HG02884 (cell line): ENCODE measurements around the gene PELI1.

Experiments used
- ATAC-seq: cut with Tn5 transposase; IDR thresholded peaks from one replicate; pipeline ENCODE4 v1.9.1; 2021; ENCODE audit warnings: mild to moderate bottlenecking, moderate library complexity; ENCODE audit not compliant: unreplicated experiment

Gene PELI1

DNA sequence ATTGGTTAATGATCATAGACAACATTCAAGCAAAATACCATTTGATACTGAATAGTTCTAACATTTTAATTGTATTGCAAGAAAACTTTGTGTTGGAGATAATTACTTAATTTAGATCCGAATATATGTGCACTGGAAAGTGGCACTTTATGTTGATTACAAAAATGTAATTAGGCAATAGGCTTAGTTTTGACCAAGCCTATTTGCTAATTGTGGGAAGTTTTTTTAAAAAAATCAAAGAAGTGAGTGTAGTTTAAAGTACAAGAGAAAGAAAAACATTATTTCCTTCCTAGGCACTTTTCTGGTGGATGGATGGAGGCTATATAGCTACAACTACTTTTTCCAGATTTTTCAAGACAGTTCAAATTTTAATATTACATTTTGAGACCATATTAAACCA is 18.3 kb upstream of the PELI1 start:
- ATAC-seq, result no peak

DNA sequence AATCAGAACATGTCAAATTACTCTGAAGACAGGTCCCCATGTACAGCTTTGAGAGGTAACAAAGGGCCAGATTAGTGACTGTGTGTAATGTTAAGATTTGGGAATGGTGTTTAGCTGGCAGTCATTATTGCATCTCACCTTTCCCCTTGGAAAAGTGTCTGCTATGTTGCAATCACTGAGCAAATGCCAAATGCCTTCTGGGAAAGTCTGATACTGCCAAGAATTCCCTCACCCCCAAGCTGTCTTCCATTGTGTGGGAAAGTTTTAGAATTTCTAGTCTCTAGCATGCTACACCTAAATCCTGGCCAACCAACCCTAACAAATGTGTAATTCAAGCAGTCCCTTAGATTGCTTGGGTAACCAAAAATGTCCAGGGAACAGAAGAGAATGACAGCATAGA is 13.6 kb upstream of the PELI1 start:
- ATAC-seq, result no peak

- no peak for ATAC-seq
Measured at GRCh38 chr2:64153811-64154210, 9.6 kb upstream of the PELI1 start.

GRCh38 chr2:64151476-64151875 is 7.3 kb upstream of the PELI1 start:
- no peak for ATAC-seq

DNA sequence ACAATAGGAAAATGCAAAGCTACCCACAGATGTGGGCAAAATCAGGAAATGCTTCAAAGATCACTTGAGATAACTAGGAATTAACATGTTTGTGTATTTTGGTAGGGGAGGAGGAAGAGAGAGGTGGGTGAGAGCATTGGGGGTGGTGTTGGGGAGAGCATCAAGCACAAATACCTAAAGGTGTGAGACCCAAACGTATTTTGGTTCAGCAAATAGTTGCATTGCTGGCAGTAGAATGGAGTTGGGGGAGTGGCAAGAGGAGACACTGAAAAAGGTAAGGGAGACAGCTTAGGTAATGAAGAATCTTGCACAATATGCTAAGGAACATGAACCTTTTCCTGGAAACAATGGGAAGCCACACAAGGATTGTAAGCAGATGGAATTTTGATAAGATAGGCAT is 1.5 kb upstream of the PELI1 start:
- ATAC-seq, result no peak

- no peak for ATAC-seq
Measured at GRCh38 chr2:64145119-64145518, 899 bp upstream of the PELI1 start.

GRCh38 chr2:64143169-64144056 is 807 bp downstream of the PELI1 start:
- ATAC-seq, result peak; percentile 8

DNA sequence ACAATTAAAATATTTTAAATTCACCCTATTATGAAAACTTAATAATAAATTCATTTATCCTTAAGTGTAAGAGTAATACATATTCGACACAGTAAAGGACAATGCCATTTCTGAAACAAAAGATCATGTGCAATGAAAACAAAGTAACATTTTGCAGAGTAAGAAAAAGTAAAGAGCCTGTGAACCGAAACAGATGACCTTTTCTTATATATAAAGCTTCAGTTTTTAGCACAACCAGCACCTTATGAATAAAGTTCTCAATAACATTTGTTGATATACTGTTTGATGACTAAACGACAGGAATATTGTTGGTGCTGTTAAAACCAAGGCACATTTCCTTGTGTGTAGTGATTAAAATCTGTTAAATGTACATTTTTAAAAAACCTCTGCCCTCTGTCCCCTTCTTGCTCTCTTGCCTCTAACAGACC is 1.5 kb downstream of the PELI1 start:
- ATAC-seq, result no peak

- ATAC-seq, result no peak
Measured at GRCh38 chr2:64141674-64142405, 2.4 kb downstream of the PELI1 start.

GRCh38 chr2:64140665-64141200 is 3.5 kb downstream of the PELI1 start:
- no peak for ATAC-seq

DNA sequence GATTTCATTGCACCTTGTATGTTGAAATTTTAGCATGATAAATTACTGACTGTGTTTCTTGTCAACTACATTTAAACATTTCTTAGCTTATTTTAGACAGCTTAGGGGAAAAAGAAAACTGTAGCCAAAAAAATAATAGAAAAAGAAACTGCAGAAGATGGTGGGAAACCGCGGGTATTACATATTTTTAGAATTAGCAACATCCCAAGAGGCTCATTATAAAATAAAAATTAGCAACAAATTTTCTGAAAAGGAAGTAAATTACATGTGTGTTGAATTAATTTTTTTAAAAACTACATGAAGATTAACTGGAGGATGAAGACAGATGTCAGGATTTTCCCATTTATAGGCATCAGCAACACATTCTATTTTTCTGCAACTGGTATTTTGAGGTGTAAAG is 4.3 kb downstream of the PELI1 start:
- no peak for ATAC-seq

GRCh38 chr2:64137996-64138395 is 6.2 kb downstream of the PELI1 start:
- ATAC-seq, result no peak

- no peak for ATAC-seq
Measured at GRCh38 chr2:64137567-64137966, 6.7 kb downstream of the PELI1 start.

GRCh38 chr2:64135421-64135820 is 8.8 kb downstream of the PELI1 start:
- no peak for ATAC-seq

- ATAC-seq, result no peak
Measured at GRCh38 chr2:64134813-64135212, 9.4 kb downstream of the PELI1 start.

DNA sequence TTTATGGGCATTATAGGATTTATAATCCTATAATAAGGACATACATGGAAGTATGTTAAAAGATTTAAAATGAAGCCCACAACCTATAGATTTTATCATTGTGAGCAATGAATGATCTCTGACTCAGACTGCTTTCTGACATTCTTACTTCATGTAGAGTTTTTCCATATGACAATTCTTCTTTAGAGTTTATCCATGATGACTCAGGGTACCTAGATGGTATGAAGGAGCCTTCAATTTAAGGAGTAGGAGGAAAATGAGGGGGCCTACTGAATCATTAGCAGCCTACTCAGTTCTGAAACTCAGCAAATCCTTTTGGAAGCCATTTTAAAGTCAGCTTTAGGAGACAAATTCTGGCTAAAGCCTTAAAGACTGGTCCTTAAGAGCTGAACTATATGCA is 10.4 kb downstream of the PELI1 start:
- ATAC-seq, result no peak

- ATAC-seq, result no peak
Measured at GRCh38 chr2:64133354-64133753, 10.9 kb downstream of the PELI1 start.

- ATAC-seq, result no peak
Measured at GRCh38 chr2:64130333-64130732, 13.9 kb downstream of the PELI1 start.

- ATAC-seq, result no peak
Measured at GRCh38 chr2:64128943-64129391, 15.3 kb downstream of the PELI1 start.

- ATAC-seq, result no peak
Measured at GRCh38 chr2:64128406-64128805, 15.8 kb downstream of the PELI1 start.

DNA sequence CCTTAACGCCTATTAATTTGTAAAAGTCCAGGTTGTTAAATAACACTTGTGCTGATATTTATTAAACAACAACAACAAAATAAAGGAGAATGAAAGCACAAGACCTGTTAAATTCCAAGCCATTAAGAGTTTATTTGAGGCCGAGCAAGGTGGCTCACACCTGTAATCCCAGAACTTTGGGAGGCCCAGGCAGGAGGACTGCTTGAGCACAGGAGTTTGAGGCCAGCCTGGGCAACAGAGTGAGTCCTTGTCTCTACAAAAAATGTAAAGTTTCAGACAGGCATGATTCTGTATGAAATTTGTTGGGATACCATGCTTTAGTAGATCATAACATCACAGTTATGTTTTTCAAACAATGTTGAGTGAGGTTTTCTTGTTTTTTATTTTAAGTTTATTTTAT is 17.1 kb downstream of the PELI1 start:
- ATAC-seq, result no peak

GRCh38 chr2:64126601-64127000 is 17.6 kb downstream of the PELI1 start:
- ATAC-seq, result no peak
